ENCODE measurements around the gene PLEKHM3.

The PLEKHM3 gene

DNA sequence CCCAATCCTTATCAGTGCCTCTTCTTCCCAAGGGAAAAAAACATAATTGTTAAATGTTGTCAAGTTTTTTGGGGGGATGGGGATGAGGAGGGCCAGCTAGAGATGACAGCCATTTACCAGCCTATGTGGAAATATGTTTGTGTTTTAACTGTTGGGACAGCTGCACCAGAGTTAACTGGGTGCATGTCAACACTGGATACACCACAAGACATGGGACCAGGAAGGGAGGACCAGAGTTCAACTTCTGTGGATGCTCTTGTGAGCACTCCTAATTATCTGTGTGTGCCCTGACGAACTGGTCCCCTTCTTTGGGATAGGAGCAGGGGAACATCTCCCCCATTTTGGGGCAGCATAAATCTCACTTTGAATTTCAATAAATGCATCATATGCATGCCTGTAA is 189.5 kb downstream of the PLEKHM3 start:
- TF ChIP-seq, protein P1, sequence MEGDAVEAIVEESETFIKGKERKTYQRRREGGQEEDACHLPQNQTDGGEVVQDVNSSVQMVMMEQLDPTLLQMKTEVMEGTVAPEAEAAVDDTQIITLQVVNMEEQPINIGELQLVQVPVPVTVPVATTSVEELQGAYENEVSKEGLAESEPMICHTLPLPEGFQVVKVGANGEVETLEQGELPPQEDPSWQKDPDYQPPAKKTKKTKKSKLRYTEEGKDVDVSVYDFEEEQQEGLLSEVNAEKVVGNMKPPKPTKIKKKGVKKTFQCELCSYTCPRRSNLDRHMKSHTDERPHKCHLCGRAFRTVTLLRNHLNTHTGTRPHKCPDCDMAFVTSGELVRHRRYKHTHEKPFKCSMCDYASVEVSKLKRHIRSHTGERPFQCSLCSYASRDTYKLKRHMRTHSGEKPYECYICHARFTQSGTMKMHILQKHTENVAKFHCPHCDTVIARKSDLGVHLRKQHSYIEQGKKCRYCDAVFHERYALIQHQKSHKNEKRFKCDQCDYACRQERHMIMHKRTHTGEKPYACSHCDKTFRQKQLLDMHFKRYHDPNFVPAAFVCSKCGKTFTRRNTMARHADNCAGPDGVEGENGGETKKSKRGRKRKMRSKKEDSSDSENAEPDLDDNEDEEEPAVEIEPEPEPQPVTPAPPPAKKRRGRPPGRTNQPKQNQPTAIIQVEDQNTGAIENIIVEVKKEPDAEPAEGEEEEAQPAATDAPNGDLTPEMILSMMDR (IDR thresholded peaks at IDR 0.05; ENCODE audit: low read depth, low read length): no peak
- H3K4me3 ChIP-seq (replicated peaks in 1 of 2; ENCODE audit: low read depth in 2 of 2, low read length in 2 of 2): no peak overlapping the region
- DNase-seq (ENCODE audit: low read depth in 2 of 2): no peak

DNA sequence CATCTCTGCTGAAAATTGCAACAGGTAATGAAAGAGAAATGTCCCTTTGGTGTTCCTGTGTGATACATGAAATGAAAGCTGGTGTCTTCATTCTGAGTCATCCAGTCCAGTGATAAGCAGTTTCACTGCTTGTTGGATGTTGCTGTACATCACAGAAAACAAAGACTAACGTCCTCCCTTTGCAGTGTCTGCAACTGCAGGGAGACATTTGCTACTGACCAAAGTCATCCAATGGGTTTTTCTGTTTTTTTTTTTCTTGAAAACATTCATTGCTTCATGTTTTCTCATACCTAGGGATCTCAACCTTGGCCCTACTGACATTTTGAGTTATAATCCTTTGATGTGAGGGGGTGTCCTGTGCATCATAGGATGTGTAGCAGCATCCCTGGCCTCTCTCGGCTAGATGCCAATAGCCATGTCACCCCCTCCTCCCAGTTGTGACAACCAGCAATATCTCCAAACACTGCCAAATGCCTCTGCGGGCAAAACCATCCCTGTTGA is 192.0 kb downstream of the PLEKHM3 start:
- peak in 1 of 2 donors; percentile 15 for DNase-seq (ENCODE audit: low read depth in 2 of 2)
- TF ChIP-seq, protein P1 (IDR thresholded peaks at IDR 0.05; ENCODE audit: low read depth, low read length): no peak
- no peak overlapping the region for H3K4me3 ChIP-seq (replicated peaks in 1 of 2; ENCODE audit: low read depth in 2 of 2, low read length in 2 of 2)

DNA sequence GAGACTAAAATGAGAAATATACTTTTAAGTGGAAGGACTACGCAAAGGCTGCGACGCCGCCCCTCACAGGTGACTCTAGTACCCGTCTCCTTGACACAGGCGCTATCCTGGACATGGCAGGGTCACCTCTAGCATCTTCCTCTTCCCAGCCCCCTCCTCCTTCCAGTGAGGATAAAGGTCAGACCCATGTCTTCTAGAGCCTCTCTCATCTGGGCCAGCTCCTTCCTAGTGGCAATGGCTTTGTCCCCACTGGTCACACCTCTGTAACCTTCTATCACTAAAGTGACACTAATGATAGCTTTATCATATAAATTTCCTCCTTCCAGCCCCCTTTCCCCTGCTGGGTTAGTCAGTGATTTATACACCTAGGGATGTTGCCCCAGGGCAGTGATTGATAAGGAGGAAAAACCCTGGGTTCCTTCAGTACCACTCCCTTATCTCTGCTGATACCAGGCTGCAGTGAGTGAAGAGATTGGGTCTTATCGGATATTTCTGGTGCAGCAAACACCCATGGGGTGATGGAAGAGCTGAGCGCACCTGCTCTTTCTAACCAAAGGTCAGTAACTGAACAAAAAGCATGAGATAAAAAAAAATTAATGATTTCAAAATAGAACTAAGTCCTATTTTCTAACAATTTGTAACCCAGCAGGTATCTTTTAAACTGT is 193.6 kb downstream of the PLEKHM3 start:
- TF ChIP-seq, protein P1 (IDR thresholded peaks at IDR 0.05; ENCODE audit: low read depth, low read length): no peak
- DNase-seq (ENCODE audit: low read depth in 2 of 2): no peak
- H3K4me3 ChIP-seq (replicated peaks in 1 of 2; ENCODE audit: low read depth in 2 of 2, low read length in 2 of 2): no peak overlapping the region

DNA sequence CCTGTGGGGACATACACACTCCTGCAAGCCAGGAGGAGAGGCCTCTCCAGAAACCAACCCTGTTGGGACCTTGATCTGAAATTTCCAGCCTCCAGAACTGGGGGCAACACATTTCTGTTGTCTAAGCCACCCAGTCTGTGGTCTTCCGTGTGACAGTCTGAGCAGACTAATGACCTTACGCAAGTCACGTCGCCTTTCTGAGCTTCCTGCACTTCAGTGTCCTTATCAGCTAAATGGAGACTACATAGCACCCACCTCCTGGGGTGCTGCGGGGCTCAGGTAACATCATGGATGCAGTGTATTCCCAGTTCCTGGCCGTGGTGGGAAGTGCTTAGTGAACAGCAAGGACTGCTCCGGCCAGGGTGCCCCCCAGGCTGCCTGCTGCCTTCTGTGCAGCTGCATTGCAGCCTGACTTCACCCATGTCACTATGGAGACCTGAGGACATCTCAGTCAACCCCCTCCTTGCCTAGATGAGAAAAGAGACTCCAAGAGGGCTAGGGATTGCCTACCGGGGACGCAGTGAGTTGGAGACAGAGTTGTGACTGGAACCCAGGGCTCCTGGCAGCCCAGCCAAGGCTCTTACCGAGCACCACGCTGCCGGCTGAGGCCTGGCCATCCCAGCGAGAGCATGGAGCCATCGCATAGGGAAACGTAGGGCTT is 194.4 kb downstream of the PLEKHM3 start:
- DNase-seq (ENCODE audit: low read depth in 2 of 2): no peak
- TF ChIP-seq, protein P1 (IDR thresholded peaks at IDR 0.05; ENCODE audit: low read depth, low read length): no peak

DNA sequence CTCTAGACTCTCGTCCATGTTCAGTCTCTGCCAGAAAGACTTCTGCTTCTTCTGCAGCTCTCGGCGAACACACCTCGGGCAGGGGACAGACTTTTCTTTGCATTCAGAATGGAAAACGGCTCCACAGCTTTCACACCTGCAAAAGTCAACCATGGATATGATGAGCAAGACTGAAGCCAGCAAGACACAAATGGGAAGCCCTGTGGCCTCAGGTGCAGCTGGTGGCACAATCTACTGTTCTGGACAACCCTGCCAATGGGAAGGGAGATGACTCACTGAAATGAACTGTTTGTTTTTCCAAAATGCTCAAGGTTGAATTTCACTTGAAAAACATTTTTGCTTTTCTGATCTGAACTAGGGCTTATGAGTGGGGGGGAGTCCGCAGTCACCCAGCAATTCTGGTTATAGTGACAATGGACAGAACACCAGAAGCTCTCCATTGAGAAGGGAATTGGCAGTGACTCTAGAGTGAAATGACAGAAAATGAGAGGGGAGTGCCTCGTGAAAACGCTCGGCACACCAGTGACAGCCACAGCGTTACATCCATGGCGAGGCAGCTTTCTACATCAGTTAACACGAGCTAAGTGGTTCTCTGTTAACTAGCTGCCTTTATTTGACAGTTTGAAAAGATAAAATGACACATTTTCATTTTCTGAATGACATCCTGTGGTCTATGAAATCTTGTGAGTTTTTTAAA is 196.8 kb downstream of the PLEKHM3 start:
- H3K4me3 ChIP-seq (replicated peaks in 1 of 2; ENCODE audit: low read depth in 2 of 2, low read length in 2 of 2): no peak overlapping the region
- TF ChIP-seq, protein P1 (IDR thresholded peaks at IDR 0.05; ENCODE audit: low read depth, low read length): no peak
- peak in 1 of 2 donors; percentile 43 for DNase-seq (ENCODE audit: low read depth in 2 of 2)

More for the DNA sequence above, 194.4 kb downstream of the PLEKHM3 start:
- H3K4me3 ChIP-seq (replicated peaks in 1 of 2; ENCODE audit: low read depth in 2 of 2, low read length in 2 of 2): no peak overlapping the region

DNA sequence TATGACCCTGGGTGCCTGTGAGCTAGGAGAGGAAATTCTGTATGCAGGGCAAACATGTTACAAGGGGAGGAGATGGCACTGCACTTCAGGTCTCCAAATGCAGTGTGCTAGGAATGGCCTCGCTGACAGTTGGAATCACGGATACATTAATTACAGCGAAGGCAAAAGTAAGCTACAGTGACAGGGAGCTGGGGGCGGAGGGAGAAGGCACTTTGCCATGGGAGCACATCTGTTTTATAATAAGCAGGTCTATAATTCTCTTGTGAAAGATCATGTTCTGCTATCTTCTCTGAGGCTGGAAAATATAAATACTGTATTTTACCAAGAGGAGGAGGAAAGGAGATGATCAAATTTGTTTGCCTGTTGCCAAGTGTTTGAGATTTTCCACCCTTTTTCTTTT is 199.3 kb downstream of the PLEKHM3 start:
- TF ChIP-seq, protein P1 (IDR thresholded peaks at IDR 0.05; ENCODE audit: low read depth, low read length): no peak
- H3K4me3 ChIP-seq (replicated peaks in 1 of 2; ENCODE audit: low read depth in 2 of 2, low read length in 2 of 2): no peak overlapping the region
- no peak for DNase-seq (ENCODE audit: low read depth in 2 of 2)
